Activated naive CD8-positive, alpha-beta T cell treated with anti-CD3 and anti-CD28 coated beads for 36 hours (primary cell): Measurements from ENCODE around the gene CACNG1. TPM values are rescaled to one million over a fixed set of nuclear protein-coding genes. Genes with fewer than 3 reads are reported as not detected.
"Not testable (repeated sequence)": the region's sequence is repeated elsewhere in the genome, so short reads cannot be mapped to it uniquely, and the experiment has no call there.

Experiments used
- DNase-seq: peaks from one replicate; pipeline ENCODE4 v3.0.0; 2021
- H3K27ac Mint-ChIP-seq: one replicate; pipeline ENCODE4 v1.8.0; 2022; ENCODE audit warnings: mild to moderate bottlenecking, moderate library complexity, mixed read lengths
- H3K27me3 Mint-ChIP-seq: one replicate; pipeline ENCODE4 v1.8.0; 2022; ENCODE audit warnings: mild to moderate bottlenecking, mixed read lengths
- H3K36me3 Mint-ChIP-seq: one replicate; pipeline ENCODE4 v1.8.0; 2021; ENCODE audit warnings: mild to moderate bottlenecking, mixed read lengths
- H3K4me1 Mint-ChIP-seq: one replicate; pipeline ENCODE4 v1.8.0; 2021; ENCODE audit warnings: mixed read lengths
- H3K4me3 Mint-ChIP-seq: one replicate; pipeline ENCODE4 v1.8.0; 2022; ENCODE audit warnings: mild to moderate bottlenecking, moderate library complexity, mixed read lengths
- H3K9me3 Mint-ChIP-seq: one replicate; pipeline ENCODE4 v1.8.0; 2022; ENCODE audit warnings: mixed read lengths
- total RNA-seq, 2 experiments: library from RNA; stranded (reverse); gene quantifications; one replicate each; pipeline ENCODE4 v1.2.3, GENCODE V29; 2021

CACNG1 gene
- total RNA-seq, 2 experiments from 2014 or later, result not detected

DNA sequence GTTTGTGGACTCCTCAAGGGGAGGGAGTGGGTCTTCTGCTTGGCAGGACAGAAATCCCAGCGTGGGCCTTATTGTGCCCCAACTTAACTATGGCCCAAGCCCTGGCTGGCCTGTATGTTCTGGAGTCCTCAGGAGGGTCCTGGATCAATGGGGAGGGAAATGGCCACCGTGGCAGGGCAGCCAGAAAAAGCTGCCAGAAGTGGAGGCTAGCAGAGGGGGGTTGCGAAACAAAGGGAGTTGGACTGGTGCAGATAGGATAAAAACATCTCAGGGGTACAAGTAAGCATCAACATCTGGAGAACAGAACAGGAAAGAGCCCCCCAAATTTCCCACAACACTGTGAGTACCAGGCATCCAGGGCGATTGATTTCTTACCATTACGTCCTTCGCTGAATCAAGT is 3.7 kb upstream of the CACNG1 start:
- Mint-ChIP-seq H3K27me3 (peaks cover 4% of the 10 kb centered on the region), H3K4me1 (peaks cover 2% of the 10 kb centered on the region), H3K4me3 (no peak overlapping the region), H3K9me3 (no peaks in the 10 kb centered on the region), H3K36me3 (no peaks in the 10 kb centered on the region), H3K27ac (no peak overlapping the region)
- no peak for DNase-seq

DNA sequence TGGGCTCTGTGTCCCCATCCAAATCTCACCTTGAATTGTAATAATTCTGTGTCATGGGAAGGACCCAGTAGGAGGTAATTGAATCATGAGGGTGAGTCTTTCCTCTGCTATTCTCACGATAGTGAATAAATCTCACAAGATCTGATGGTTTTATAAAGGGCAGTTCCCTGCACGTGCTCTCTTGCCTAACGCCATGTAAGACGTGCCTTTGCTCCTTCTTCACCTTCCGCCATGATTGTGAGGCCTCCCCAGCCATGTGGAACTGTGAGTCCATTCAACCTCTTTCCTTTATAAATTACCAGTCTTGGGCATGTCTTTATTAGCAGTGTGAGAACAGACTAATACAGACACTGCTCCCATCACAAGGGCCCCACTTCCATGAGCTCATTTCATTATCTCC is 3.2 kb upstream of the CACNG1 start:
- H3K9me3 Mint-ChIP-seq, H3K36me3 Mint-ChIP-seq, H3K27ac Mint-ChIP-seq, DNase-seq, H3K4me3 Mint-ChIP-seq, H3K27me3 Mint-ChIP-seq, H3K4me1 Mint-ChIP-seq: not testable (repeated sequence)

DNA sequence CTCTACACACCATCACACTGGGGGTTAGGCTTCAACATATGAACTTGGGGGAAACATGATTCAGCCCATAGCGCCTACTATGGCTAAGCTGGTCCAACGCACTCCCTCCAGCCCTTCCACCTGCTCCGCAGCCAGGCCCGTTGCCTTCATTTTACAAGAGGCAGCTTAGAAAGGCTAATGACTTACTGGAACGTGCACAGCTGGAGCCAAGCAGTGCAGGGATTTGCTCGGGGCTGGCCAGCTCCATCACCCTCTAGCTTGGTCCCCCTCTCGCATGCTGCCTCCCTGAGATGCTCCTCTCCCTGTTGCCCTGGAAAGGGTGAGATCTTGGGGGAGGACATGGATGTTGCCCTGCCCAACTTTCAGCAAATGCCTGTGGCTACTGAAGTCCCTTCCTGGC is 2.8 kb upstream of the CACNG1 start:
- H3K36me3 Mint-ChIP-seq, result no peaks in the 10 kb centered on the region
- no peaks in the 10 kb centered on the region for H3K4me1 Mint-ChIP-seq
- no peak for DNase-seq
- no peak overlapping the region for H3K27ac Mint-ChIP-seq
- H3K9me3 Mint-ChIP-seq, result no peaks in the 10 kb centered on the region
- H3K4me3 Mint-ChIP-seq, result no peak overlapping the region
- H3K27me3 Mint-ChIP-seq, result peaks cover 4% of the 10 kb centered on the region

DNA sequence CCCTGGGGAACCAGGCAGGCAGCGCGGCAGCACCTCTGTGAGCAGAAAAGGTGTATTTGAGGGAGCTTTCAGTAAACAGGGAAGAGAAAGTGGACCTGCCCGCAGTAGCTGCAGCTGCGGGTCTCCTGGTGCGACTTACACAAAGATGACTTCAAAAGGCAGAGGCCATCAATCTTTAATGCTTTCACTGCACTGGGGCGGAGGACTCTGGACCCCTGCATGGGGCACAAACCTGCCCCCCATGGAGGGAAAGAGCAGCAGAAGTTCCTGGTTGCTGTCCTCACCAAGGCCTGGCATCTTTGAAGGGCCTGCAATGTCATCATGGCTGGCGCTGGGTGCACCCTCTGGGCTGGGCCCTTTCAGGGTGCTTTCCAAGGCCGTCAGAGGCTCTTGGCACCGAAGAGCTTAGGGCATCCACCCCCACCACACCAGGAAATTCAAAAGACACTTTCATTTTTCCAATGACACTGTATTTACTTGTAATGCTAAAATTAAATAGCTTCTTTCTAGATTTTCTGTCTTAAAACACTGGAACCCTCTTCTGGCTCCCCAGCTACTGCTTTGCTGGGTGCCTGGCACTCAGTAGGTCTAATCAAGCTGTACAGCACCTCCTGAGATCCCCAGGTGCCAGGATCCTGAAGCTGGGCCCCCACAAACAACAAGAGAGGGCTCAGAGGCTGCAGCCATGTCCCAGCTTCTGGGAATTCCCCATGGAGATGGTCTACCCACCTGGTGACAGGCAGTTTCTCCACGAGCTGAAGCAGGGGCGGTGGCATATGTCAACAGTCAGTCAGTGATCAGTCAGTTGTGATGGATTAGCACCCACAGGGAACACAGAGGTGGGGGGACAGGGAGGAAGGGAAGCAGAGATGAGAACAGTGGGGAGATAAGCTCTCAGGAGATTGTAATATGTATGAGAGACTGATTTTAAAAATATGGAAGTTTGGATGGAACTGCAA is 2.1 kb upstream of the CACNG1 start:
- Mint-ChIP-seq H3K4me3 (no peak overlapping the region), H3K36me3 (no peaks in the 10 kb centered on the region), H3K4me1 (no peaks in the 10 kb centered on the region), H3K9me3 (no peaks in the 10 kb centered on the region), H3K27me3 (peaks cover 4% of the 10 kb centered on the region), H3K27ac (no peak overlapping the region)
- no peak for DNase-seq

DNA sequence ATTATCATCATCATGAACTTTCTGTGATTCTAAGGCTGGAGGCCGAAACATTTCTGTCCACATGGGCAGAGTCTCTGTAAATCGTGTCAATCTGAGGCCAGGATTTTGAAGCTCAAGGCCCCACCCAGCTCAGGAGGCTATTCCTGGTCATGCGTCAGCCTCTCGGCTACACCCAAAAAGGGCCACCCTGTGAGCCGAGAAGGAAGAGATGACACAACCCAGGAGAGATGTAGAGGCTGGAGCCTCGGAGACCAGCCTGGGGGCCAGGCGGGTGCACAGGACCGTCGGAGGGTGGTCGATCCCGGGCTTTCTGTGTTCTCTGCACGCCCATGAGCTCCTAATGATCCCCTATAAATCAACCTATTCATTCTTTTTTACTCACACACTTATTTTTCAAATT is 1.1 kb upstream of the CACNG1 start:
- Mint-ChIP-seq H3K27ac (no peak overlapping the region), H3K36me3 (peaks cover 9% of the 10 kb centered on the region), H3K4me1 (no peaks in the 10 kb centered on the region), H3K4me3 (no peak overlapping the region), H3K27me3 (peaks cover 3% of the 10 kb centered on the region), H3K9me3 (peaks cover 8% of the 10 kb centered on the region)
- DNase-seq, result no peak

DNA sequence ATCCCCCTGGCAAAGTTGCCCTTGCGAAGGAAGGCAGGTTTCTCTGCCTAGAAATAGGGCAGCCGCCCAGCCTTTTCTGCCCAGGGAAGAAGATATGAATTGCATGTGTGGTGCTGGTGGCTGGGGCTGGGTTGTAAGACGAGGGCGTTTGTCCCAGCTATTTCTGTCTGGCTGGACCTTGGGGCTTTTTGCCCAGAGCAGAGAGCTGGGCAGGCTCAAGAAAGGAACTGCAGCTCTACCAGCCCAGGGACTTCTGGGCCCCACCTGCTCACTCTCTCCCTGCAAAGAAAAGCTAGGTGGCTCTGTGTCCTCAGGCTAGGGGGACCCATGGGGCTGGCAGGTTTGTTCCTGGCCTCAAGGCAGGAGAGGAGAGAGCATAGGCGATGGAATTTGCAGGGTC is 586 bp downstream of the CACNG1 start:
- Mint-ChIP-seq H3K4me3 (no peak overlapping the region), H3K9me3 (peaks cover 21% of the 10 kb centered on the region), H3K36me3 (peaks cover 11% of the 10 kb centered on the region), H3K27ac (no peak overlapping the region), H3K4me1 (no peaks in the 10 kb centered on the region), H3K27me3 (no peaks in the 10 kb centered on the region)
- DNase-seq, result no peak

DNA sequence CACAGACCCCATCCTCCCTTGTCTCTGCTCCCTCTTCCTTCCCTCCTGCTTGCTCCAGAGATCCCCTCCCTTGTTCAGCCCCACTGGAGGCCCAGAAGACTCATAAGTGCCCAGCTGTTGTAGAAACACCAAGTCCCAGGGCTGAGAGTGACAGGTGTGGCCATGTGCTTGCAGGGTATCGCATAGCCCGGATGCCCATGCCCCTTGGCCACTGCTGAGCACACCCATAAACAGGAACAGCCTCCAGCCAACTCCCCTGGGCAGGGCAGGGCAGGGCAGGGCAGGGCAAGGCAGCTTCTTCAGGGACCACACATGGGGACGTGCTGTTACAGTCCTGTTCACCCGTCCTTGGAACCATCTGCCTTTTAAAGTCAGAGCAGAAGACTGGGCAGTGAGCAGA is 2.0 kb downstream of the CACNG1 start:
- Mint-ChIP-seq H3K27ac (no peak overlapping the region), H3K4me3 (no peak overlapping the region), H3K27me3 (no peaks in the 10 kb centered on the region), H3K36me3 (peaks cover 11% of the 10 kb centered on the region), H3K4me1 (no peaks in the 10 kb centered on the region), H3K9me3 (peaks cover 21% of the 10 kb centered on the region)
- no peak for DNase-seq

DNA sequence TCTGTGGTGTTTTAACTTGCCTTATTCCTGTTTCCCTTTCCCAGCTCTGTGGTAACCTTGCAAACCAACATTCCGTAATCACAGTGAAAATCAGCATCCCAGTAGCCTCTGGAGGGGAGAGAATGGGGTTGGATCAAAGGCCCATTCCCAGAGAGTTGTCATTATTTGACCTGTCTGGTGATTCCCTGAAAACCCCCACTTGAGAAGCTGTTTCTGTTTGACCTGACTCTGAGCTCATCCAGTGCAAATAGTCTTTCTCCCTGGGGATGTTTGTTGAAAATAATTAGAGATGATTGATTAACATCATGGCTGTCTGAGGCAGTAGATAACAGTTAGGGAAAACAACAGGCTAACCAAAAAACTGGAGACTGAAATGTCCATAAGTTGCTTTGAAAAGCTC is 3.0 kb downstream of the CACNG1 start:
- H3K27ac Mint-ChIP-seq, result no peak overlapping the region
- H3K36me3 Mint-ChIP-seq, result peaks cover 11% of the 10 kb centered on the region

DNA sequence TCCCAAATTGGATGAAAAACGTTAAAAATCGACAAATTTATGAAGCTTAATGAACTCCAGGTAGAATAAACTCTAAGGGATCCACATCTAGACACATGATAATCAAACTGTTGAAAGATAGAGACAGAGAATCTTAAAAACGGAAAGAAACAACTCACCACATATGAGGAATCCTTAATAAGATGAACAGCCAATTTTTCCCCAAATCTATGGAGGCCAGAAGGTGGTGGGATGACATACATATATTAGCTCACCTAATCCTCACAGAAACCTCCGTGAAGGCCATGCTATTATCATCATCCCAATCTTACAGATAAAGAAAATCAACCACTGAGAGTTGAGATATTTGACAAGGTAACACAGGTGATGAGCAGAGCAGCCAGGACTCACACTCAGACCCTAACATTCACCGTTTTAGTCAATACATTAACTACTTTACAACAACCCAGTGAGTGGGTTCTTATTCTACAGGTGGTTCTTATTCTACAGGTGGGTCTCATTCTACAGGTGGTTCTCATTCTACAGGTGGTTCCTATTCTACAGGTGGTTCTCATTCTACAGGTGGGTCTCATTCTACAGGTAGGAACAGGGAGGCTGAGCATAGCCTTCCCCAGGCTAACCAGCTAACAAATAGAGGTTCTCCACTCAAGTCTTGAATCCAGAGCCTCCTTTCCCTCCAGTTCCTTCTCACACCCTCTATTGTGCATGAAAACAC is 4.8 kb downstream of the CACNG1 start:
- no peak overlapping the region for H3K4me3 Mint-ChIP-seq
- H3K9me3 Mint-ChIP-seq, result peaks cover 21% of the 10 kb centered on the region
- H3K4me1 Mint-ChIP-seq, result no peaks in the 10 kb centered on the region
- peaks cover 11% of the 10 kb centered on the region for H3K36me3 Mint-ChIP-seq
- H3K27me3 Mint-ChIP-seq, result no peaks in the 10 kb centered on the region
- no peak for DNase-seq
- no peak overlapping the region for H3K27ac Mint-ChIP-seq

More for the DNA sequence above, 3.0 kb downstream of the CACNG1 start:
- no peaks in the 10 kb centered on the region for H3K27me3 Mint-ChIP-seq
- no peak for DNase-seq
- no peaks in the 10 kb centered on the region for H3K4me1 Mint-ChIP-seq
- H3K9me3 Mint-ChIP-seq, result peaks cover 21% of the 10 kb centered on the region
- no peak overlapping the region for H3K4me3 Mint-ChIP-seq

DNA sequence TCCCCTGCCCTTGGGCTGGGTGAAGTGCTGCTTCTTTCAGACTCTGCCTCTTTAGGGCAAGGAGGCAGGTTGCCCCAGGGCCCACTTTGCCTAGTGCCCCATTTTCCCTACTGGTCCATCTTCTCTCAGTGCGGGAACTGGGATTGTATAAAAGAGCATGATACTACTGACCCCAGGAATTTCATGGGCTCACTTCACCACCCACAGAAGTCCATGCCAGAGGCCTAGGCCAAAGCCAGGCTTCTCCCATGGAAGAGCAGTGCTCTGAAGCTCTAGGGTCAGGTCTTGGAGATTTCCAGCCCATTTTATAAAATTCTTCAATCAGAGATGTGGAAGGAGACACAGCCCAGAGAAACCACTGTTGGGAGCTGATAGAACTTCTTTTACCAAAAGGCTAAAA is 5.7 kb downstream of the CACNG1 start:
- no peaks in the 10 kb centered on the region for H3K27me3 Mint-ChIP-seq
- peaks cover 11% of the 10 kb centered on the region for H3K36me3 Mint-ChIP-seq
- no peak overlapping the region for H3K27ac Mint-ChIP-seq
- H3K9me3 Mint-ChIP-seq, result peaks cover 21% of the 10 kb centered on the region
- no peaks in the 10 kb centered on the region for H3K4me1 Mint-ChIP-seq
- no peak for DNase-seq
- H3K4me3 Mint-ChIP-seq, result no peak overlapping the region

DNA sequence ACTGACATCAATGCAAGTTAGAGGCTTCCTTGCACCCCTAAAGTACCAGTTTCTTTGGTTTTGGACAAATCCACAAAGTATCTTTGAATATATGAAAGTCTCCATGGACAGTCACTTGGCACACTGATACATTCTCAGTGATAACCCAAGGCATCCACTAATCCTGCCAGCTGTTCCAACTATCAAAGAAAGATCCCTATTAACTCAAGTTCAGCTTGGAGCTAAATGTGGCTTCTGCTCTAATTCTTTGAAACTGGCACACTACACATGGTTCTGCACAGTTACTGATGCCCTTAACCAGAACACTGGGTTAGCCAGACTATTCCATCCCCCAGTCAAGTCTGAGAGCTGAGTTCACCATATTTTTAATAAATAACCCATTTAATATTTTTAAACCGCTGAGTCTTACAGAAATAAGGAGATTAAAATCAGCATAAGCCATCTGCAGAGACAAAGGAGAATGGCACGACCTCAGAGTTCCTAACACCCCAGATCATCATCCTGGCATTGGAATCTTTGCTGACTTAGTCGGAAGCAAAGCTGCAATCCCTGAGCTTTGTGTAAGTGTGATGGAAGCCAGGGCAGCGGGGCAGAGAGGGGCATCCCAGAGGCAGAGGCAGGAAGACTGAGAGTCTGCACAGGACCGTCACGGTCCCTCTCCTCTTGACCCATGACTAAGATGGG is 6.3 kb downstream of the CACNG1 start:
- Mint-ChIP-seq H3K27me3 (no peaks in the 10 kb centered on the region), H3K27ac (no peak overlapping the region)

DNA sequence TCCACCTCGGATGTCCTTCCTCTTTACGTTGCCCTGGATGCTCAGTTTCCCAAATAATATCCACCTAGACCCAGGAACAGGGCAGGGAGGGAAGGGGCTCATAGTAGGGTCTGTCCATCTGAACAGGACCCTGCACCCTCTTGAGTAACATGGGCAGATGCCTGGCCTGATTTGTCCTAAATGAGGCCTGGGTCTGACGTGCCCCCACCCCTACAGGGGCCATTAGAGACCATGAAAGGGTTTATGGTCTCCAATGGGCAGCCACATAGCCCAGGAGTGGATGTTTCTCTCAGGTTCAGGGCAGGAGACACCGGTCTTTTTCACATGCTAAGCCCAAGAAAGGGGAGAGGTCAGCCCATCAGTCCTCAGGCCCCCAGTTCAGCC is 6.8 kb downstream of the CACNG1 start:
- no peak for DNase-seq
- peaks cover 11% of the 10 kb centered on the region for H3K36me3 Mint-ChIP-seq
- no peaks in the 10 kb centered on the region for H3K4me1 Mint-ChIP-seq
- no peaks in the 10 kb centered on the region for H3K27me3 Mint-ChIP-seq
- H3K4me3 Mint-ChIP-seq, result no peak overlapping the region
- no peak overlapping the region for H3K27ac Mint-ChIP-seq
- peaks cover 21% of the 10 kb centered on the region for H3K9me3 Mint-ChIP-seq

More for the DNA sequence above, 6.3 kb downstream of the CACNG1 start:
- Mint-ChIP-seq H3K4me1 (no peaks in the 10 kb centered on the region), H3K36me3 (peaks cover 11% of the 10 kb centered on the region), H3K9me3 (peaks cover 21% of the 10 kb centered on the region), H3K4me3 (no peak overlapping the region)
- DNase-seq, result no peak

DNA sequence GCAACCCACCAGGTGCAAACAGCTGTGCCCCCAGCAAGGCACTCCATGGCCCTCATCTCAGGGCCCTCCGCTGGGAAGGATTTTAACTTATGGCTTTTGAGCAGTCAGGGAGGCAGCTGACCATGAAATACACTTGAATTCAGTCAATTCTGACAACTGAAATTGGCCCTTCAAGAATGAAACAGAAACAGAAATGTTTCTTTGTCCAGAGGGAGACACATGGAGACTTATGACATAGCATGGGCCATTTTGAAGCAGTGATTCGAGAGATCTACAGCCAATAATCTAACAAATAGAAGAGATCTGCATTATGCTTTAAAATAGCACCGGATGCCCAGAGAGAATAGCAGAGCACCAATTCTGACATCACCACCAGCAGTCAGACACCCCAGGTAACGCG is 7.5 kb downstream of the CACNG1 start:
- Mint-ChIP-seq H3K27ac (no peak overlapping the region), H3K36me3 (peaks cover 11% of the 10 kb centered on the region), H3K4me3 (no peak overlapping the region), H3K4me1 (no peaks in the 10 kb centered on the region), H3K9me3 (peaks cover 21% of the 10 kb centered on the region), H3K27me3 (no peaks in the 10 kb centered on the region)
- DNase-seq, result no peak

DNA sequence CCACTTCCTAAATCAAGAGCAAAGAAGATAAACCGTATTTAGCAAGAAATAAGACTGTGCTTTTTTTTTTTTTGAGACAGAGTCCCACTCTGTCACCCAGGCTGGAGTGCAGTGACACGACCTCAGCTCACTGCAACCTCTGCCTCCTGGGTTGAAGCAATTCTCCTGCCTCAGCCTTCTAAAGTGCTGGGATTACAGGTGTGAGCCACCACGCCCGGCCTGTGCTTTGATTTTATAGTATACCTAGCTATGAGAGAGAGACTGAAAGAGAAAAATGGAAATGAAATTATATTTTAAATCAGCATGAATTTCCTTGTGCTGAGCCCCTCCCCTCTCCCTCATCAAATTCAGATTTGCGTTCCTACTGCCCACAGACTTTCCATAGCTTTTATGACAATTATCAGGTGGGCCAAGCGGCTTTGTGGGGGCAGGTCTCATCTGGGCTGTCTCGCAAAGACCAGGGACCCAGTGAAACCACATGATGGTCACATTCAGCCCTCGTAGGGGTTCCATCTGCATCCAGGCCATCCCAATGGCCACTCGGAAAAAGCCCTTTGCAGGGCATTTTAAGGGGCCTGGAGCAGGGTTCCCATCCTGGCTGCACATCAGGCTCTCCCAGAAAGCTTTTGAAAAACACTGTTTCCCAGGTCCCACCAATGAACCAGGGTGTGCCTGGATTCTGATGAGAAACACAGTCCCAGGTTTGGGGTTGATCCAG is 8.5 kb downstream of the CACNG1 start:
- H3K36me3 Mint-ChIP-seq, result peaks cover 4% of the 10 kb centered on the region
- no peaks in the 10 kb centered on the region for H3K27me3 Mint-ChIP-seq
- no peak for DNase-seq
- no peak overlapping the region for H3K4me3 Mint-ChIP-seq
- no peak overlapping the region for H3K27ac Mint-ChIP-seq
- H3K4me1 Mint-ChIP-seq, result no peaks in the 10 kb centered on the region
- H3K9me3 Mint-ChIP-seq, result peaks cover 15% of the 10 kb centered on the region
